Brain microvascular endothelial cell (primary cell): ENCODE results near the gene TTC31.

Source experiments
- DNase-seq: peaks from one replicate; pipeline ENCODE4 v3.0.0-alpha.2; 2020
- H3K27ac ChIP-seq: fragments of 250-450 bp; sonication (Bioruptor Pico); 2 replicates; pipeline ENCODE4 v1.5.1; 2020; ENCODE audit warnings: mild to moderate bottlenecking, moderate library complexity
- H3K27me3 ChIP-seq: fragments of 250-450 bp; sonication (Bioruptor Pico); replicated peaks from 2 replicates; pipeline ENCODE4 v1.5.1; 2020; ENCODE audit warnings: mild to moderate bottlenecking
- H3K36me3 ChIP-seq: fragments of 250-450 bp; sonication (Bioruptor Pico); replicated peaks from 2 replicates; pipeline ENCODE4 v1.5.1; 2020; ENCODE audit warnings: mild to moderate bottlenecking
- H3K4me3 ChIP-seq: 2 replicates; pipeline ENCODE4 v1.5.1; 2011; ENCODE audit warnings: low read depth, mild to moderate bottlenecking, control low read depth, low read length, moderate library complexity
- CTCF ChIP-seq: IDR thresholded peaks from 2 replicates; pipeline ENCODE4 v1.5.1; 2011; ENCODE audit warnings: low read depth, mild to moderate bottlenecking, moderate library complexity, low read length, control low read depth, inconsistent platforms; ENCODE audit errors: missing control alignments
- in situ Hi-C: cut with HindIII; loops from 2 replicates; pipeline ENCODE4 v1.10.0; 2017; ENCODE audit warnings: low sequenced_read_pairs, low pct_ligation_motif_present

The TTC31 gene

GRCh38 chr2:74513605-74514367 is 30.9 kb downstream of the TTC31 start:
- in situ Hi-C loops = no loop called here
- no peak for DNase-seq
- Histone ChIP-seq H3K27me3 (peaks cover 61% of the 10 kb centered on the region), H3K27ac (no peak overlapping the region), H3K4me3 (no peak overlapping the region), H3K36me3 (no peaks in the 10 kb centered on the region)
- TF ChIP-seq CTCF = no peak

GRCh38 chr2:74514368-74515270 is 31.7 kb downstream of the TTC31 start, which contains the start of gene TLX2:
Gene TLX2, plus strand, starts transcription at chr2:74514450. Its CDS starts 357 bp downstream, at chr2:74514807.
- Histone ChIP-seq H3K27me3 (peaks cover 68% of the 10 kb centered on the region), H3K36me3 (no peaks in the 10 kb centered on the region), H3K27ac (no peak within 1 kb of the TSS), H3K4me3 (no peak within 1 kb of the TSS)
- TF ChIP-seq CTCF = no peak
- DNase-seq = no peak
- in situ Hi-C loops = no loop called here

- DNase-seq = no peak
- Histone ChIP-seq H3K4me3 (no peak overlapping the region), H3K27me3 (peaks cover 72% of the 10 kb centered on the region), H3K36me3 (no peaks in the 10 kb centered on the region), H3K27ac (no peak overlapping the region)
- in situ Hi-C loops = no loop called here
- TF ChIP-seq CTCF = no peak
Measured at GRCh38 chr2:74515271-74515980, 32.5 kb downstream of the TTC31 start.

GRCh38 chr2:74515981-74516633 is 33.2 kb downstream of the TTC31 start:
- Histone ChIP-seq H3K27ac (no peak overlapping the region), H3K36me3 (no peaks in the 10 kb centered on the region), H3K27me3 (peaks cover 71% of the 10 kb centered on the region), H3K4me3 (no peak overlapping the region)
- in situ Hi-C loops = no loop called here
- no peak for TF ChIP-seq CTCF
- DNase-seq = peak; percentile 29

- Histone ChIP-seq H3K27ac (no peak overlapping the region), H3K4me3 (no peak overlapping the region), H3K36me3 (no peaks in the 10 kb centered on the region), H3K27me3 (peaks cover 67% of the 10 kb centered on the region)
- DNase-seq = no peak
- TF ChIP-seq CTCF = no peak
- in situ Hi-C loops = no loop called here
Measured at GRCh38 chr2:74516650-74517049, 33.8 kb downstream of the TTC31 start.
